Cardiac fibroblast (primary cell): ENCODE measurements around the gene ETV5.

Source experiments
- DNase-seq, 2 donors: peaks; one replicate each; pipeline versions ENCODE4 v3.0.0 to v3.0.0-alpha.2; 2010; ENCODE audit warnings: low read depth in 2 of 2
- H3K4me3 ChIP-seq, 2 donors: replicated peaks in 1 of 2; 1 replicate in 1 of 2; 2 replicates in 1 of 2; pipeline ENCODE4 v1.5.1; 2011; ENCODE audit warnings: low read depth in 2 of 2, low read length in 2 of 2, mild to moderate bottlenecking in 2 of 2, moderate library complexity in 1 of 2
- TF ChIP-seq, protein P1 (sequence below): IDR thresholded peaks from one replicate; pipeline ENCODE4 v1.5.1; 2011; ENCODE audit warnings: low read depth, mild to moderate bottlenecking, low read length, inconsistent platforms

ETV5 gene

GRCh38 chr3:186090901-186091300 is 18.0 kb downstream of the ETV5 start:
- TF ChIP-seq, protein P1, sequence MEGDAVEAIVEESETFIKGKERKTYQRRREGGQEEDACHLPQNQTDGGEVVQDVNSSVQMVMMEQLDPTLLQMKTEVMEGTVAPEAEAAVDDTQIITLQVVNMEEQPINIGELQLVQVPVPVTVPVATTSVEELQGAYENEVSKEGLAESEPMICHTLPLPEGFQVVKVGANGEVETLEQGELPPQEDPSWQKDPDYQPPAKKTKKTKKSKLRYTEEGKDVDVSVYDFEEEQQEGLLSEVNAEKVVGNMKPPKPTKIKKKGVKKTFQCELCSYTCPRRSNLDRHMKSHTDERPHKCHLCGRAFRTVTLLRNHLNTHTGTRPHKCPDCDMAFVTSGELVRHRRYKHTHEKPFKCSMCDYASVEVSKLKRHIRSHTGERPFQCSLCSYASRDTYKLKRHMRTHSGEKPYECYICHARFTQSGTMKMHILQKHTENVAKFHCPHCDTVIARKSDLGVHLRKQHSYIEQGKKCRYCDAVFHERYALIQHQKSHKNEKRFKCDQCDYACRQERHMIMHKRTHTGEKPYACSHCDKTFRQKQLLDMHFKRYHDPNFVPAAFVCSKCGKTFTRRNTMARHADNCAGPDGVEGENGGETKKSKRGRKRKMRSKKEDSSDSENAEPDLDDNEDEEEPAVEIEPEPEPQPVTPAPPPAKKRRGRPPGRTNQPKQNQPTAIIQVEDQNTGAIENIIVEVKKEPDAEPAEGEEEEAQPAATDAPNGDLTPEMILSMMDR = no peak
- no peak overlapping the region for H3K4me3 ChIP-seq
- no peak for DNase-seq

GRCh38 chr3:186088335-186088734 is 20.6 kb downstream of the ETV5 start:
- no peak for DNase-seq
- H3K4me3 ChIP-seq = no peak overlapping the region
- TF ChIP-seq, protein P1 = no peak

GRCh38 chr3:186084264-186084663 is 24.6 kb downstream of the ETV5 start:
- no peak for DNase-seq
- H3K4me3 ChIP-seq = no peak overlapping the region
- TF ChIP-seq, protein P1 = no peak

DNA sequence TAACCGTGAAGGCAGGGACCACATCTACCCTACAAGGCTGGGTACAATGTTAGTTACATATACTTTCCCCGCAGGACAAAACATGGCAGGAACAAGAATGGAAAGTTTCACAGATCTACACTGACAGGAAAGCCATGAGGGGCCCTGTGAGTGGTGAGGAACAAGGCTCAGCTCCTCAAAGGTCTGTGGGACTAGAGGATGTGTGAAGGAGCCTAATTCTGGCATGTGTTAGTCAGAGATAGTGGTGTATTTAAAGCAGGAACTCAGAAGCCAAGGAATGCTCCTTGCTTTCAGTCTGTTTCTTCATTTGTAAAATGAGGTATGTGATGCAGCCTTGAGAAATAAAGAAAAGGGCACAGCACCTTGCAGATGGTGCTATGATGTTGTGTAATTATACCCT is 25.1 kb downstream of the ETV5 start:
- no peak for DNase-seq
- TF ChIP-seq, protein P1 = no peak
- no peak overlapping the region for H3K4me3 ChIP-seq

GRCh38 chr3:186082150-186082549 is 26.7 kb downstream of the ETV5 start:
- H3K4me3 ChIP-seq = no peak overlapping the region
- TF ChIP-seq, protein P1 = no peak
- no peak for DNase-seq

DNA sequence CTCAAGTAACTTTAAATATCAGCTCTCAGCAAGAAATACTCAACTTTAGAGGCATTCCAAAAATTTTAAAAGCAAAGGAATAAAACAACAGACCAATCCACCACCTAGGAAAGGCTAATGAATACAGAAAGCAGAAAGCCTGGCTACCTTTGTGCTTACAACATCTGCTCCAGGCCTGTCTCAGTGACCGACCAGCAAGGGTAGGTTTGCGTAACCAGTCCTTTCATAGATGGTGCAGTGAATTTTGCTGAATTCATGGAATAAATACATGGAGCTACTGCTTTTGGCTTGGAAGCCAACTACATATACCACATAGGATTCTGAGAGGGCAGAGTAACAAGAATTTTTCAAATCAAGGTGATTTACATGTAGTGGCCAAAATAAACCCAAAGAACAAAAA is 27.2 kb downstream of the ETV5 start:
- DNase-seq = no peak

More for the DNA sequence above, 27.2 kb downstream of the ETV5 start:
- TF ChIP-seq, protein P1 = no peak
- H3K4me3 ChIP-seq = no peak overlapping the region
